GM12875 (cell line): ENCODE results near the gene NT5C.
A peak's percentile ranks its signal among the peaks of the same experiment; 100 is the strongest.
"Not testable (repeated sequence)": the region's sequence is repeated elsewhere in the genome, so short reads cannot be mapped to it uniquely, and the experiment has no call there.

Experiments
- H3K4me3 ChIP-seq: one replicate; pipeline ENCODE4 v1.5.1; 2011; ENCODE audit warnings: low read depth, low read length, control low read depth
- TF ChIP-seq, protein P1 (sequence below): IDR thresholded peaks from 2 replicates; pipeline ENCODE4 v1.5.1; 2011; ENCODE audit warnings: low read depth, mild to moderate bottlenecking, control low read depth, inconsistent platforms, low read length, moderate library complexity, borderline replicate concordance; ENCODE audit not compliant: insufficient read depth

Gene NT5C

GRCh38 chr17:75163074-75163473, 31.5 kb upstream of the NT5C start:
- H3K4me3 ChIP-seq, result no peak overlapping the region
- TF ChIP-seq, protein P1, sequence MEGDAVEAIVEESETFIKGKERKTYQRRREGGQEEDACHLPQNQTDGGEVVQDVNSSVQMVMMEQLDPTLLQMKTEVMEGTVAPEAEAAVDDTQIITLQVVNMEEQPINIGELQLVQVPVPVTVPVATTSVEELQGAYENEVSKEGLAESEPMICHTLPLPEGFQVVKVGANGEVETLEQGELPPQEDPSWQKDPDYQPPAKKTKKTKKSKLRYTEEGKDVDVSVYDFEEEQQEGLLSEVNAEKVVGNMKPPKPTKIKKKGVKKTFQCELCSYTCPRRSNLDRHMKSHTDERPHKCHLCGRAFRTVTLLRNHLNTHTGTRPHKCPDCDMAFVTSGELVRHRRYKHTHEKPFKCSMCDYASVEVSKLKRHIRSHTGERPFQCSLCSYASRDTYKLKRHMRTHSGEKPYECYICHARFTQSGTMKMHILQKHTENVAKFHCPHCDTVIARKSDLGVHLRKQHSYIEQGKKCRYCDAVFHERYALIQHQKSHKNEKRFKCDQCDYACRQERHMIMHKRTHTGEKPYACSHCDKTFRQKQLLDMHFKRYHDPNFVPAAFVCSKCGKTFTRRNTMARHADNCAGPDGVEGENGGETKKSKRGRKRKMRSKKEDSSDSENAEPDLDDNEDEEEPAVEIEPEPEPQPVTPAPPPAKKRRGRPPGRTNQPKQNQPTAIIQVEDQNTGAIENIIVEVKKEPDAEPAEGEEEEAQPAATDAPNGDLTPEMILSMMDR, result no peak

GRCh38 chr17:75160211-75160610, 28.7 kb upstream of the NT5C start:
- TF ChIP-seq, protein P1, result no peak
- no peak overlapping the region for H3K4me3 ChIP-seq

DNA sequence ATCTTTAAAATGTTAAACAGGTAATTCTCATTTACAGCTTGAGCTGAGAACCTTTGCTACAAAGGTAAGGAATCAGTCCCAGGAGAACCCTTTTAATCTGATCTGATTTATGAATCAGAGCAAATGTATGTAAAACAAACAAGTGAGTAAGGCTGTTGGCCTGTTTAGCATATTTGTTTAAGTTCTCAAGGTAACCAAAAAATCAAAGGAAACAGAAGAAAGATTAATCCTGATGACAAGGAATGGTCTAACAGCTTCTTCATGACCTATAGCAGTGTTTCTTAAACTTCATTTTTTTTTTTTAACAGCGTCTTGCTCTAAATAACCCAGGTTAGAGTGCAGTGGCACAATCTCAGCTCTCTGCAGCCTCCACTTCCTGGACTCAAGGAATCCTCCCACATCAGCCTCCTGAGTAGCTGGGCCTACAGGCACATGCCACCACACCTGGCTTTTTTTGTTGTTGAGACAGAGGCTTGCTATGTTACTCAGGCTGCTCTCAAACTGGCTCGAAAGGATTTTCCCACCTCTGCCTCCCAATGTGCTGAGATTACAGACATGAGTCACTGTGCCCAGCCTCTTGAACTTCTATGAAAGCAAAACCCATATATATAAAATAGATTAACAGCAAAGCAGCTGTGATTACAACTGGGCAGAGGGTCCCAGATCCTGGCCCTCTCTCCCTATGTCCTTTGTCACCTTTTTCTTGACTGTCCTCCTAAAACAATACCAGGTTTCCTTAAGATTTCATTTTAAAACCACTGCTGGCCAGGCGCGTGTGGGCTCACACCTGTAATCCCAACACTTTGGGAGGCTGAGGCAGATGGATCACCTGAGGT, 27.9 kb upstream of the NT5C start:
- TF ChIP-seq, protein P1, result no peak
- H3K4me3 ChIP-seq, result no peak overlapping the region

DNA sequence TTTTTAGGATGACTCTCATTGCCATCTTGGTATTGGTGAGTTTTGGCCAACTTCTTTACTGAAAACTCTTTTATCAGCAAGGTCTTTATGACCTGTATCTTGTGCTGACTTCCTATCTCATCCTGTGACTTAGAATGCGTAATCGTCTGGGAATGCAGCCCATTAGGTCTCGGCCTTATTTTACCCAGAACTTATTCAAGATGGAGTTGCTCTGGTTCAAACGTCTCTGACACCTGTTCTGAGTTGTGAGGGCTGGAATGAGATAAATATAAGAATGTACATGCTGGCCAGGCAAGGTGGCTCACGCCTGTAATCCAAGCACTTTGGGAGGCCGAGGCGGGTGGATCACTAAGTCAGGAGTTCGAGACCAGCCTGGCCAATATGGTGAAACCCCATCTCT, 26.9 kb upstream of the NT5C start:
- not testable (repeated sequence) for H3K4me3 ChIP-seq

DNA sequence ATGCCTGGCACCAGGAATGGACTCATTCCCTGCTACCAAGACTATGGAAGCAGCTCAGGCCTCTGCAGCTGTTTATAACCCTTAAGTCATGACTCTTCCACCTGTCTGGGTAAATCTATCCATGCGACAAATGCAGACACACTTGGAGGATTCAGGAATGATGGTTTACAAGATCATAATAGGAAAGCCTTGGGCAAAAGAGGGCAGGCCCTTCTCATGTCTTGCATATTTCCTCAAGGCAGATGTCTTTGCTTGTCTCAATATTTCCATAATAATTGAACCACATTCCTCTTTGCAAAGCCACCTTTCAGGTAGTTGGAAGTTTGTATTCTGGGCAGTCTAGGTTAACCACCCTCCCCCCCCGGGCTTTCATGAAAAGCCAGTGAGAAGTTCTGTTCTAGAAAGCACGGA, 23.7 kb upstream of the NT5C start:
- TF ChIP-seq, protein P1, result no peak
- no peak overlapping the region for H3K4me3 ChIP-seq

- TF ChIP-seq, protein P1, result no peak
These were observed 22.9 kb upstream of the NT5C start, which contains the start of gene JPT1 for GRCh38 chr17:75154195-75155106. Gene JPT1 (minus strand): TSS chr17:75154512. CDS start chr17:75154397, 115 bp downstream.

DNA sequence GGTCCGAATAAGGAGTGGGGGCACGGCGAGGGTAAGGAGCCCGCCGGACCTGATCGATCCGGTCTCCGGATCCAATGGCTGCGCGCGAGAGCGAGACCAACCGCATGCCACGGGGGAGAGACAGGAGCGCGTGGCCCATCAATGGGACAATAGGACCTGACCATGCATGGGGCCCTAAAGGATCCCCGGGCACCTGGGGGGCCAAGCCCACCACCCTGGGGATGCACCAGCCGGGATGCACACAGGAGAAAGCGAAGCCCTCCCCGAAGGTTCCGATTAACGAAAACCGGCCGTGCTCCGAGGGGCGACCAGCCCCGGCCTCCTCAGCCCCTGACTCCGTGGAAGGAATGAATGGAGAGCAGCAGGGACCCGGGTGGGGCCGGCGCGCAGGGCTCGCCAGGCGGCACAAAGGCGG, 22.2 kb upstream of the NT5C start:
- TF ChIP-seq, protein P1, result no peak
- peak overlapping the region; percentile 63 for H3K4me3 ChIP-seq

More at GRCh38 chr17:75154195-75155106, 22.9 kb upstream of the NT5C start, which contains the start of gene JPT1:
- peak within 1 kb of the TSS; percentile 63 for H3K4me3 ChIP-seq
